ENCODE measurements around the gene FSTL1. TPM values are rescaled to one million over a fixed set of nuclear protein-coding genes. Genes with fewer than 3 reads are reported as not detected.
A peak's percentile ranks its signal among the peaks of the same experiment; 100 is the strongest.

FSTL1 gene
- polyA plus RNA-seq, 1 donor, result 571 TPM

DNA sequence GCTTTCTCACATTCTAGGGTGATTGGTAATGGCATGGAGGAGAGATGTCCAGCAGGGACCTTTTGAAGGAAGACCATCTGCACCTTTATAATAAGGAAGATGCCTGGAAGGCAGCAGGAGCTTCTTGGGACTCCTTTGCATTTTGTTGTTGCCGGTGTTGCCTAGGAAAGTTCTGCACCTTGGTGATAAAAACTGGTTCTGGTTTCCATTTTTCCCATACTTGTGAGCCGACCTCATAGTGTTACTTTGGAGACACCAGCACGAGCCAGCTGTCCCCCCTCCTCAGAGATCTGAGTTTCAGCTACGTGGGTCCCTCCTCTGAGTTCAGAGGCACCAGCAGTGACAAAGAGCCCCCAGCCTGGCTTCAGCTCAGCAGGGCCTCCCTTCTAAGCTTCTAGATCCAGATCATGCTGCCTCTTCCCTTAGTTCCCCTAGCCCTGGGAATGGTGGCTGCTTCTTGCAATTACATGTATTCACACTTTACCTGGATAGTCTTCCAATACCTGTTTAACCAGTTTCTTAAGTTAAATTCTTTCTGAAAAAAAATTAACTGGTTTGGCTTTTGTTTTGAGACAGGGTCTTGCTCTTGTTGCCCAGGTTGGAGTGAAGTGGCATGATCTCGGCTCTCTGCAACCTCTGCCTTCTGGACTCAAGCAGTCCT, 18.0 kb upstream of the FSTL1 start:
- no peak for DNase-seq (ENCODE audit: low read depth)

GRCh38 chr3:120462409-120462959, 11.7 kb upstream of the FSTL1 start:
- DNase-seq (ENCODE audit: low read depth), result no peak

DNA sequence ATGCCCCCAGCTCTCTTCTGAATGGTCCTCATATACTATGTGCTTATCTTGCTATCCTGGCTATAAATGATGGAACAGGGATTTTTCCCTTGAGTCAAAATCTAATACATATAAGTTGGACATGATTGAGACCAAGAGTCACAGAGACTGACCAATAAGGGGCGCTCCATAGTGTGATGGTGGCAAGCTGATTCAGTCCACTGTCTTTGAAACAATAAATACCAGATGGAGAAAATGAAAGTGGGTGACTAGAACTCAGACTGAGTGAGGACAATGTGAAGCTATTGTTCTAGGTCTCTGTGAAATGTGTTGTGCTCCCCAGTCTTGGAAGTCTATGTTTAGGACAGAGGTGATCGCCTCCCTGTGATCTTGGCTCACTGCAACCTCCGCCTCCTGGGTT, 10.6 kb upstream of the FSTL1 start:
- DNase-seq (ENCODE audit: low read depth), result no peak

DNA sequence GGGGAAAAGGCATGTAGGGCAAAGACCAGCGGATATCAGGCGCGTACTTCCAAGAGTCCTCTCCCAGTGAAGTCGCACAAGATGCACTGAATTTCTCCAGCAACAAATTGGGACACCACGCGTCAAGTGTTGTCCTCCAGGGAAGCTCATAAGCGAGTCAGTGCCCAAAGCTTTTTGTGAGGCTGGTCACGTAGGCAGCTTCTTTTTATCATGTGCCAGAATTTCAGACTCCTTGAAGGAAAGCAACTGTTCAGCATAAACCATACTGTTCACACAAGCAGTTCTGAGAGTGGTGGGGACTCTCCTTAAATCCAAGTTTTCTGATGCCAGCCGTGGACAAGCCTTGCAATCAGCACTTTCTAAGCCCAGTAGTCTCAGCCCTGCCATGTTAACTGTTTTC, 10.1 kb upstream of the FSTL1 start:
- DNase-seq (ENCODE audit: low read depth), result no peak

DNA sequence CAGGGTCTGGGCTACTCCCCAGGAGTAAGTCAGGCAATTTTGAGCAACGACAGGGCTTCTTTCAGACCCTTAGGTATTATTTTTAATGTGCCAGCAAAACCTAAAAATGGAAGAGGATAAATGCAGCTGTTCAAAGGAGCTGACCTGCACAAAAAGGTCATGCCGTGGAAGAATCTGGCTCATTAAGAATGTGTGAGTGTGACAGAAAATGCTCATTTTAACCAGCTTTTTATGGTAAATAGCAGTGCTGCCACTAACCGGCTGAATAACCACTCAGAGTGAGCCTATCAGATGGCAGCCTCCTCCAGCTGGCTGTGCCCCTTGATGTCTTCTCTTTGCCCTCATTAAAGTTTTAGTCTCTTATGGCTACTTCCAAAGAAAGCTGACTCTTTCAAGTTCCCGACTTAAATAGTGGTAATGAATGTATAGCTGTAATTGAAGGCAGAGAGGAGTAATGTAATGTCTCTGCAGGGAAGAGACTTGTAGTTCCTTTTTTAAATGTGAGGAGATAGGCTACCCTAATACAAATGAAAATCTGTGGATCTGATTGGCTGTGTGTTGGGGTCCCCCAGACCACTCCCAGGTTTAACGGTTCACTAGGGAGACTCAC, 9.5 kb upstream of the FSTL1 start:
- no peak for DNase-seq (ENCODE audit: low read depth)

GRCh38 chr3:120459196-120459595, 8.4 kb upstream of the FSTL1 start:
- DNase-seq (ENCODE audit: low read depth), result no peak

GRCh38 chr3:120457827-120458226, 7.0 kb upstream of the FSTL1 start:
- no peak for DNase-seq (ENCODE audit: low read depth)

GRCh38 chr3:120454076-120454689, 3.4 kb upstream of the FSTL1 start:
- DNase-seq (ENCODE audit: low read depth), result no peak

DNA sequence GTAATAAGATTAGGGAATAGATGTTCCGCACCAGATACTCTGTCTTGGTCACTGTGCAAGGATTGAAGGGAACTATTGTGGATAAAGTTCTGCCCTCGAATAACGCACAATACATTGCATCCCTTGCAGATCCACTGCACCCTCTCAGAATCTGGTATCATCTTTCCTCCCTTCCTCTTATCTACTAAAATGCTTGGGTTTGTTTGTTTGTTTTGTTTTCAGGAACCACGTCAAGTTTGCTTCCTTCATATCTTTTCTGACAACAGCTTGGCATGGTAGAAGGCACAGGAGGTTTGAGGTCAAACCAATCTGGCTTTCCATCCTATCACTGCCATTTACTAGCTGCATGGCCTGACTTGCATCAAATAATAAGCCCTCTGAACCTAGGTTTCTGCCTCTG, 2.0 kb upstream of the FSTL1 start:
- no peak for DNase-seq (ENCODE audit: low read depth)

- no peak for DNase-seq (ENCODE audit: low read depth)
Measured at GRCh38 chr3:120451806-120452205, 1.0 kb upstream of the FSTL1 start.

GRCh38 chr3:120451272-120451761, 525 bp upstream of the FSTL1 start:
- no peak for DNase-seq (ENCODE audit: low read depth)

DNA sequence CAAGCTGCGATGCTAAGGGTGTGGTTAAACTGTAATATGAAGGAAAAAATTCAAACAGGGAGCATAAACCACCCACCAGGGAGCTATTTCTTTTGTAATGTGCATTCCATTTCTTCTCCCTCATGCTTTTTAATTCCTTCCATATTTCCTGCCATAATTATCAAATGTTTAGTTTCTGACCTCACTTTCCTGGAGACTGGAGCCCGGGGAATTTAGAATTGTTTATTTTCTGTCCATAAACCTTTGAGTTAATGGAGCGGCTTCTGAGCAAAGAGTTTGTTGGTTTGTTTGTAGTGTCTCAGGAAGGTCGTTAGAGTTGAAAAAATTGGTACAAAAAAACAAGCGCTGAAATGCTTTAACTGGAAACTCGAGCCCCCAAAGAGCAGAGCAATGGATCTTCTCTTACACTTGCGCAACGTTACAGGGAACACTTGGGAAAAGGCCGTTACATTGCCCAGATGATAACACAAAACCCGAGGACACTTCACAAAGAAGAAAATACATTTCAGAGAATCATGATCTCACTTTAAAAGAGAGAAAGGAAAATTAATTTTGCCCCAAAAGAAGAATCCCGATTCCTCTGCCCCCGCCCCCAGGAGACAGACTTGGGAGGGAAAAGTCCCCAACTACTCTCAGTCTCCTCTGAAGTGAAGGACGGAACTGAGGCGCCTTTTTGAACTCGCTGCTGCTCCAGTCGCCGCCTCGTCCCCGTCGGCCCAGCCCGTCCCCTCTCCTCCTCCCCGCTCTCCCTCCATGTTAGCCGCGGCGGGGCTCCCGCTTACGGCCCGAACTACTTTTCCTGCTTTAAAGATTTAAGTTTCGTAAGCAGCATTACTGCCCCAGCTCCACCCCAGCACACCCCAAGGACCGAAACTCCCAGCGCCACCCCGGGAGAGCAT, 842 bp downstream of the FSTL1 start:
- DNase-seq (ENCODE audit: low read depth), result peak; percentile 60

DNA sequence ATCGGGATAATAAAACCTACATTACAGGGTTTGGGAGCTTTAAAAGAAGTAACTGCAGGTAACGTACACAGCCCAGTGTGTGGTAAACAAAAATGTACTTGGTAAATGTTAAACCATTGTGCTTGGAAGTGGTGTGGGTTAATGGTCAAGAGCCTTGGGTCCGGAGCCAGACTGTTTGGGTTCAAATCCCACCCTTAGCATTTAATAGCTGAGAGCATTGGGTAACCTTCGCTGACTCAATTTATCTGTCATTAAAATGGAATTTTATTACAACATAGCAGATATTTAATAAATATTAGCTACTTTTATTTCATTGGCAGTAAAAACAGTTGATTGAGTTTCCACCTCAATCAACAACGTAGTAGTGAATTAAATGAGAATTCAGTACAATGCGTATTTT, 1.5 kb downstream of the FSTL1 start:
- DNase-seq (ENCODE audit: low read depth), result no peak

DNA sequence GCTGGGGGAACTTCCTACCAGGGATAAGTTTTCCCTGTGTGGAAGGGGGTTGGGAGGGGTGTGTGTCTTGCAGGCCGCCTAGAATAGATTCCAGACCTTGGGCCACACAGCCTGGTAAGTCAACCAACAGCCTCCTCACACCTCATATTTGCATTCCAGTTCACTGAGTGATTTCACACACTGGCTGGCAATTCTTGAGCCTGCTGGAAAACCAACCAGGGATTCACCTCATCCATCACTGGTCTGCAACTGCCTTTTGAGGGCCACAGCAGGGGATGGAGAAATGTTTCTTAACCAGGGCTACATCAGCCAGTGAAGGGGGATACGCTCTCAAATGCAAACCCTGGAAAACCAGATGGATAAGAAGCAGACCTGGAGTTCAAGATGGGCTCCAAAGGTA, 2.0 kb downstream of the FSTL1 start:
- no peak for DNase-seq (ENCODE audit: low read depth)

DNA sequence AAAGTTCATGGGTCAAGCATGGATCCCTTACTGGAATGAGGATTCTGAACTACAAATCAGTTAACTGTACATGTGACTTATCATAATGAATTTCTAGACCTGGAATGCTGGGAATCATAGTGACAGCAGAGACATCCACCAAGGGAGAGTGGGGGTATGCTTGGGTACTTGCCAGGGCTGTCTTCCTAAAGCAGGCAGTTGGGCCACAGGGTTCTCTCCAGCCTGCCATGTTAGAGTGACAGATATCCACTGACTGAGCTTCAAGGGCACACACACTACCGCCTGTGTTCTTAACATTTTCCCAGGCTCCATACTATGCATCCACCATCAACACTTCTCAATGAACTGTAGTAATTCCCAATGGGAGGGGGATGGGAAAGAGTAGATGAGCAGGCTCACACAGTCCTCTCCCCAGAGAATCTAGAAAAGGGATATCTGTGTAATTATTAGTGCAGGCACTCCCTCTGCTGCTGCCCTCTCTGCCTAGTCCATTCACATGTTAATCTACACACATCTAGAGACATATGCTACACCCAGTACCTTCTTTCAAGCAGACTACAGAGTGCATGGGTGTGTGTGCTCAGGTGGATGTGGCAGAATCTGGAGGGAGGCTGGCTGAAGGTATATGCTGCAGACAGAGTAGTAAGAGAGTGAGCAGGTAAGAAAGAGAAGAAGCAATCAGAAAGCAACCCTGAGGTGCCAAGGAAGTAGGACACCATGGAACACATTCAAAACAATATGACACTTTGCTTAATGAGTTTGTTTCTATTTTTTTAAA, 3.7 kb downstream of the FSTL1 start:
- no peak for DNase-seq (ENCODE audit: low read depth)

GRCh38 chr3:120445654-120446053, 5.1 kb downstream of the FSTL1 start:
- no peak for DNase-seq (ENCODE audit: low read depth)

GRCh38 chr3:120443626-120444123, 7.1 kb downstream of the FSTL1 start:
- DNase-seq (ENCODE audit: low read depth), result no peak

GRCh38 chr3:120442975-120443517, 7.7 kb downstream of the FSTL1 start:
- DNase-seq (ENCODE audit: low read depth), result no peak

DNA sequence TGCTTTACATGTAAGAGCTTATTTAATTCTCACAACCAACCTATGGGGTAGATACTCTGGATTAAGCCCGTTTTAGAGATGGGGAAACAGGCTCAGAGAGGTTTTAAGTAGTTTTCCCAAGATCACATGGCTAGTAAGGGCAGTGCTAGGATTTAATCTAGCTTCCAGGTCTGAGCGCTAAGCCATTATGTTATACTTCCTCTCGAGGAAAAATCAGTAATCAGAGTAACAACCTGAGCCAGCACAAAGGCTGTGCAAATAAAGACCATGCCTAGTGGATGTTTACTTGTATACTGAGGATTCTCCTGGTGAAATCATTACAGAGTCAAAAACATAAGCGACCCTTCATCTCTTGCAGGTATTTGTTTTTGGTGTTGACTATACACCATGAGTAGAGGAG, 9.0 kb downstream of the FSTL1 start:
- no peak for DNase-seq (ENCODE audit: low read depth)

DNA sequence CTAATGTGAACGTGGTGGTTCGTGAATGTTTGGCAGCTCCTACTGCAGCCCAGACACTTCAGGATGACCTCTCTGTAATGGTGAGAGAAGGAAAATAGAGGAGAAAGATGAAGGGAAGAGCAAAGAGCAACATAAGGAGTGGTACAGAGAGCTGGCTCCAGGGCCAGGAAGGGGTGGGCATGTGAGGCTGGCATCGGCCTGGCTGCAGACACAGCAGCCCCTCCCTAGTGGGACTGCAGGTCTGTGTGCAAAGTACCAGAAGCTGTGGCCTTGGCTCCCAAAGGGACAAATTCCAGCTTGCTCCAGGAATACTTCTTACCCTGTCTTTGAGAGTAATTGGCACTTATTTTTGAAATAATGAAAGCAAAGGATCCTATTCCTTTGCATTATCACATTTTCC, 10.0 kb downstream of the FSTL1 start:
- no peak for DNase-seq (ENCODE audit: low read depth)
